MM.1S (cell line): ENCODE measurements around the gene CBX8.

Source experiments
- DNase-seq: peaks from one replicate; pipeline ENCODE4 v3.0.0-alpha.2; 2015
- H2AFZ ChIP-seq: fragments of 300-600 bp; sonication (generic); 2 replicates; pipeline ENCODE4 v1.6.0; 2016; ENCODE audit warnings: antibody characterized with exemption, low read length
- H3F3A ChIP-seq: fragments of 300-600 bp; sonication (generic); 2 replicates; pipeline ENCODE4 v1.6.1; 2016; ENCODE audit warnings: mild to moderate bottlenecking, antibody characterized with exemption, low read length, moderate library complexity, mixed read lengths; ENCODE audit not compliant: insufficient read depth
- H3K27ac ChIP-seq: fragments of 300-600 bp; sonication (generic); 2 replicates; pipeline ENCODE4 v1.5.1; 2016; ENCODE audit warnings: mild to moderate bottlenecking, low read length
- H3K27me3 ChIP-seq: fragments of 300-600 bp; sonication (generic); replicated peaks from 2 replicates; pipeline ENCODE4 v1.6.0; 2016; ENCODE audit warnings: low read length; ENCODE audit not compliant: insufficient read depth
- H3K36me3 ChIP-seq: fragments of 300-600 bp; sonication (generic); replicated peaks from 2 replicates; pipeline ENCODE4 v1.6.1; 2016; ENCODE audit warnings: mild to moderate bottlenecking, low read length, mixed read lengths; ENCODE audit not compliant: insufficient read depth
- H3K4me1 ChIP-seq: fragments of 300-600 bp; sonication (generic); 2 replicates; pipeline ENCODE4 v1.6.1; 2016; ENCODE audit warnings: low read length, mixed read lengths
- H3K4me2 ChIP-seq: fragments of 300-600 bp; sonication (generic); 2 replicates; pipeline ENCODE4 v1.6.0; 2016; ENCODE audit warnings: low read depth, low read length
- H3K4me3 ChIP-seq: fragments of 300-600 bp; sonication (generic); 2 replicates; pipeline ENCODE4 v1.5.1; 2016; ENCODE audit warnings: low read length, mixed read lengths
- H3K79me2 ChIP-seq: fragments of 300-600 bp; sonication (generic); 2 replicates; pipeline ENCODE4 v1.6.1; 2016; ENCODE audit warnings: mixed run types, low read length, mixed read lengths
- H3K9ac ChIP-seq: fragments of 300-600 bp; sonication (generic); 2 replicates; pipeline ENCODE4 v1.6.1; 2016; ENCODE audit warnings: low read length, mixed read lengths
- H3K9me2 ChIP-seq: fragments of 300-600 bp; sonication (generic); replicated peaks from 2 replicates; pipeline ENCODE4 v1.6.1; 2016; ENCODE audit warnings: mild to moderate bottlenecking, low read length, mixed read lengths; ENCODE audit not compliant: insufficient read depth
- H3K9me3 ChIP-seq: fragments of 300-600 bp; sonication (generic); replicated peaks from 2 replicates; pipeline ENCODE4 v1.6.1; 2016; ENCODE audit warnings: mild to moderate bottlenecking, low read length, mixed read lengths; ENCODE audit not compliant: insufficient read depth
- H4K20me1 ChIP-seq: fragments of 300-600 bp; sonication (generic); 2 replicates; pipeline ENCODE4 v1.6.1; 2016; ENCODE audit warnings: mild to moderate bottlenecking, low read length, moderate library complexity, mixed read lengths; ENCODE audit not compliant: insufficient read depth
- EZH2 ChIP-seq: fragments of 300-600 bp; sonication (generic); optimal IDR thresholded peaks from 2 replicates; pipeline ENCODE3; 2017; ENCODE audit warnings: low read depth, mild to moderate bottlenecking, antibody characterized with exemption, low read length, mixed read lengths
- EZH2phosphoT487 ChIP-seq: fragments of 300-600 bp; sonication (generic); IDR thresholded peaks from 2 replicates; pipeline ENCODE4 v1.6.1; 2018; ENCODE audit warnings: antibody characterized with exemption, low read length
- TF ChIP-seq, protein P1 (sequence below): fragments of 300-600 bp; sonication (generic); IDR thresholded peaks from 2 replicates; pipeline ENCODE4 v1.5.1; 2016; ENCODE audit warnings: antibody characterized with exemption, low read length, mixed read lengths

Gene CBX8

GRCh38 chr17:79802736-79803420 is 6.0 kb upstream of the CBX8 start:
- no peak overlapping the region for H3K4me2 ChIP-seq
- no peaks in the 10 kb centered on the region for H3F3A ChIP-seq
- no peaks in the 10 kb centered on the region for H3K9me2 ChIP-seq
- no peaks in the 10 kb centered on the region for H3K9me3 ChIP-seq
- H3K4me3 ChIP-seq = no peak overlapping the region
- H3K36me3 ChIP-seq = no peaks in the 10 kb centered on the region
- peaks cover 100% of the 10 kb centered on the region for H3K27me3 ChIP-seq
- H3K4me1 ChIP-seq = 0 out of 2 replicates have a peak, but pooled peaks cover 3% of the 10 kb centered on the region
- TF ChIP-seq EZH2 = no peak
- TF ChIP-seq, protein P1, sequence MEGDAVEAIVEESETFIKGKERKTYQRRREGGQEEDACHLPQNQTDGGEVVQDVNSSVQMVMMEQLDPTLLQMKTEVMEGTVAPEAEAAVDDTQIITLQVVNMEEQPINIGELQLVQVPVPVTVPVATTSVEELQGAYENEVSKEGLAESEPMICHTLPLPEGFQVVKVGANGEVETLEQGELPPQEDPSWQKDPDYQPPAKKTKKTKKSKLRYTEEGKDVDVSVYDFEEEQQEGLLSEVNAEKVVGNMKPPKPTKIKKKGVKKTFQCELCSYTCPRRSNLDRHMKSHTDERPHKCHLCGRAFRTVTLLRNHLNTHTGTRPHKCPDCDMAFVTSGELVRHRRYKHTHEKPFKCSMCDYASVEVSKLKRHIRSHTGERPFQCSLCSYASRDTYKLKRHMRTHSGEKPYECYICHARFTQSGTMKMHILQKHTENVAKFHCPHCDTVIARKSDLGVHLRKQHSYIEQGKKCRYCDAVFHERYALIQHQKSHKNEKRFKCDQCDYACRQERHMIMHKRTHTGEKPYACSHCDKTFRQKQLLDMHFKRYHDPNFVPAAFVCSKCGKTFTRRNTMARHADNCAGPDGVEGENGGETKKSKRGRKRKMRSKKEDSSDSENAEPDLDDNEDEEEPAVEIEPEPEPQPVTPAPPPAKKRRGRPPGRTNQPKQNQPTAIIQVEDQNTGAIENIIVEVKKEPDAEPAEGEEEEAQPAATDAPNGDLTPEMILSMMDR = no peak
- TF ChIP-seq EZH2phosphoT487 = no peak
- H3K9ac ChIP-seq = no peak overlapping the region
- H3K27ac ChIP-seq = no peak overlapping the region
- no peak for DNase-seq
- no peaks in the 10 kb centered on the region for H3K79me2 ChIP-seq
- H4K20me1 ChIP-seq = no peaks in the 10 kb centered on the region
- no peak overlapping the region for H2AFZ ChIP-seq

DNA sequence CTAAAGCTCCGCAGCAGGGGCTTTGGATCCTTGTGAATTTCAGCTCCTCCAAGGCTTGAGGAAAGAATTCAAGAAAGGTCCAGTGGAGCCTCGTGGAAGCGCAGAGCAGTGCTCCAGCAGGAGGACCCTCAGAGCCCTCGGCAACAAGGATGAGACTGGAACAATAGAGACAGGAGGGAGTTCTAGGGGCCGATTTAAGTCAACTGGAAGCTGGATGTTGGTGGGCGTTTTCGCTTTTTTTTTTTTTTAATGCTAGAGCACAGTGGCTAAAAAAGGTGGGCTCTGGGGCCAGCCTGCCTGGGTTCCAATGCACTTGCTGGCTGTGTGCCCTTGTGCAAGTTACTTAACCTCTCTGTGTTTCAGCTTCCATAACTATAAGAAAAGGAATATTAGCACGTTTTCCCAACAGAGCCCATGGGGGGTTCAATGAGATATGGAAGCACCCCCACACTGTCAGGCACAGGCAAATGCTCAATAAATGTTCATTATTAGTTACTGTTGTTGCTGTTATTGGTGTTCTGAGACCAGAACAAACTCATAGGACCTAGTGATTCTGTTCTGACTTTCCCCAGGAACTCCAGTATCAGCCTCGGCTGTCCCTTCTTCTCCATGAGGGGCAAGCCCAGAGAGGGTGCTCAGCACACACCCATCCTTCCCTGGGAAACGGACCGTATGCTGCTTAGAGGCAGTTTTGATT is 5.3 kb upstream of the CBX8 start:
- Histone ChIP-seq H3K27ac (no peak overlapping the region), H3K9me3 (no peaks in the 10 kb centered on the region), H3F3A (no peaks in the 10 kb centered on the region), H3K9ac (no peak overlapping the region), H3K27me3 (peaks cover 96% of the 10 kb centered on the region), H2AFZ (no peak overlapping the region), H3K9me2 (no peaks in the 10 kb centered on the region), H3K4me3 (no peak overlapping the region), H3K4me1 (0 out of 2 replicates have a peak, but pooled peaks cover 3% of the 10 kb centered on the region), H4K20me1 (no peaks in the 10 kb centered on the region), H3K4me2 (no peak overlapping the region), H3K36me3 (no peaks in the 10 kb centered on the region), H3K79me2 (no peaks in the 10 kb centered on the region)
- no peak for TF ChIP-seq EZH2phosphoT487
- no peak for TF ChIP-seq EZH2
- TF ChIP-seq, protein P1 = no peak
- DNase-seq = no peak

- peaks cover 88% of the 10 kb centered on the region for H3K27me3 ChIP-seq
- 0 out of 2 replicates have a peak, but pooled peaks cover 3% of the 10 kb centered on the region for H3K4me1 ChIP-seq
- no peaks in the 10 kb centered on the region for H3K79me2 ChIP-seq
- H3K9me3 ChIP-seq = no peaks in the 10 kb centered on the region
- no peaks in the 10 kb centered on the region for H3K9me2 ChIP-seq
- peak overlapping the region; percentile 34; the same call in 1 of the 2 replicates for H3K4me2 ChIP-seq
- H3K4me3 ChIP-seq = no peak overlapping the region
- no peak overlapping the region for H3K27ac ChIP-seq
- DNase-seq = no peak
- H2AFZ ChIP-seq = no peak overlapping the region
- TF ChIP-seq EZH2 = no peak
- TF ChIP-seq, protein P1 = no peak
- peak; percentile 28; the same call in 1 of the 2 replicates for TF ChIP-seq EZH2phosphoT487
- no peaks in the 10 kb centered on the region for H3K36me3 ChIP-seq
- H3K9ac ChIP-seq = no peak overlapping the region
- H4K20me1 ChIP-seq = no peaks in the 10 kb centered on the region
- no peaks in the 10 kb centered on the region for H3F3A ChIP-seq
Measured at GRCh38 chr17:79801156-79802038, 4.5 kb upstream of the CBX8 start.
